ENCODE data around the gene SYCP2L. TPM values are rescaled to one million over a fixed set of nuclear protein-coding genes. Genes with fewer than 3 reads are reported as not detected.

The SYCP2L gene
- total and polyA plus RNA-seq, 9 of the 15 experiments (the other 6 are each of a cell fraction or from before 2014, with no cell fraction given) = 12.4 to 46.9 (median 22.0) TPM

DNA sequence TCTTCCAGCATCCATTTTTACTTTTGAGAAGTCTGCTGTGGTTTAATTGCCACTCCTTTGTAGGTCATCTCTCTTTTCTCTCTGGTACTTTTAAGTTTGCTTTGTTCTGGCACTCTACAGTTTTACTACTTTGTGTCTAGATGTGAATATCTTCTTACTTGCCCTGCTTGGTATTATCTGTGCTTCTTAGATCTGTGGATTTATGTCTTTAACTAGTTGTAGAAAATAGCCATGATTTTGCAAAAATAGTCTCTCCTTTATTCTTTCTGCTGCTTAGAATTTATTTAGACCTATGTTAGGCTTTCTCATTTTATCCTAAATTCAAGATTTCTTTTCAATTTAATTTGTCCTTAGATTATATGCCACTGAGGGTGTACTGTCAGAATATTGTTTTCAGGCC lies 43.3 kb upstream of the SYCP2L start (continued):
- TF ChIP-seq FOSL1 (tag; conservative IDR thresholded peaks at IDR 0.05) (no peak), RBM39 (optimal IDR thresholded peaks at IDR 0.05; ENCODE audit: low read depth, low read length) (no peak), HIVEP1 (CRISPR knock-in tag; IDR thresholded peaks at IDR 0.05) (no peak), HDAC6 (IDR thresholded peaks at IDR 0.05; ENCODE audit: low read depth, low read length) (no peak), MCM7 (IDR thresholded peaks at IDR 0.05) (no peak), NFYB (IDR thresholded peaks at IDR 0.05; ENCODE audit: extremely low read depth, insufficient read length) (no peak)

DNA sequence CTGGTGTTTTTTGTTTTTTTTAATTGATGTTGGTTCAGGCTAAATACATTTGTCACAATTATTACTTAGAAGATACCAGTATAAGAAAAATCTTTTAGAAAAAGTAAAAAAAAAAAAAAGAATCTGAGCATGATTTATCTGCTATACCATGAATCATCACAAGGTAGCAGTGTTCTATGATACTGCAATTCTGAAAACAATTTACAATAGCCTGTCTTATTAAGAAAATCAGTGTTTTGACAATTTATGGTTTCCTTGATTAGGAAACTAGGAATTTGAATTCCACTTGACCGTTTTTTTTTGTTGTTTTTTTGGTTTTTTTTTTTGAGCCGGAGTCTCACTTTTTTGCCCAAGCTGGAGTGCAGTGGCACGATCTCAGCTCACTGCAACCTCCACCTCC lies 39.2 kb upstream of the SYCP2L start:
- Histone ChIP-seq H3K79me2 (ENCODE audit: control insufficient read depth, insufficient read depth, low read length) (no peaks in the 10 kb centered on the region), H4K20me1 (replicated peaks; ENCODE audit: control insufficient read depth, insufficient read depth, low read length) (no peaks in the 10 kb centered on the region), H3K27me3 (ENCODE audit: control insufficient read depth in 2 of 2, insufficient read depth in 2 of 2, low read length in 2 of 2) (no peaks in the 10 kb centered on the region), H3K27ac (ENCODE audit: extremely low read depth, low read depth, low read length) (no peak overlapping the region), H2AFZ (ENCODE audit: low read depth, low read length) (no peak overlapping the region), H3K4me3 (no peak overlapping the region), H3K4me2 (ENCODE audit: insufficient read depth, low read length) (no peak overlapping the region), H3K36me3 (ENCODE audit: control insufficient read depth, insufficient read depth, low read length) (no peaks in the 10 kb centered on the region), H3K9me1 (ENCODE audit: control insufficient read depth, insufficient read depth, low read length) (no peaks in the 10 kb centered on the region), H3K9me3 (replicated peaks; ENCODE audit: control insufficient read depth, insufficient read depth, low read depth, low read length) (peaks cover 7% of the 10 kb centered on the region; the same call in 1 of the 2 replicates), H3K9ac (ENCODE audit: insufficient read depth in 1 of 2, low read depth in 2 of 2, low read length in 2 of 2) (no peak overlapping the region), H3K4me1 (replicated peaks in 1 of 2; ENCODE audit: control insufficient read depth in 2 of 2, insufficient read depth in 2 of 2, low read length in 2 of 2) (peaks cover 7 to 8% of the 10 kb centered on the region in 2 experiments; a peak in 3 of 5 replicates)
- in situ Hi-C loops (cut with MboI) (no loop called here), intact Hi-C loops (cut with micrococcal nuclease) (no loop called here)
- BruUV-seq (replicated peaks) = no TSS peak
- CTCF ChIA-PET (ENCODE audit: low intra/inter-chr PET ratio) = interaction anchor here (0.6 to 1.0 kb wide), 3 partner anchors 33 to 728 kb away, joined by 3 to 4 read pairs (median 4); partner anchors contain the start of gene ELOVL2
- DNase-seq (ENCODE audit: extremely low read depth in 1 of 4, low spot score in 3 of 4) = peak in 1 of 4 experiments; percentile 26
- POLR2A ChIA-PET = no interaction called here
- WGBS (ENCODE audit: insufficient coverage, low coverage, missing lambda C conversion rate) = 49% methylated on average over 3 of the region's 3 CpGs
- peak; percentile 73 for FAIRE-seq
- ATAC-seq = 0 out of 3 replicates have a peak, but pooled peaks have one; percentile 23
- TF ChIP-seq JUN (IDR thresholded peaks at IDR 0.05; ENCODE audit: borderline replicate concordance, low read depth, low read length) = no peak
- no peak for TF ChIP-seq JUN (CRISPR knock-in tag; IDR thresholded peaks at IDR 0.05; ENCODE audit: borderline replicate concordance)
- TF ChIP-seq ZFP1 (CRISPR knock-in tag; IDR thresholded peaks at IDR 0.05) = no peak
- no peak for TF ChIP-seq RBM34 (IDR thresholded peaks at IDR 0.05; ENCODE audit: borderline replicate concordance, insufficient read depth, low read length)
- TF ChIP-seq FIP1L1 (IDR thresholded peaks at IDR 0.05; ENCODE audit: low read depth, low read length, poor library complexity, severe bottlenecking) = no peak
- peak; percentile 31; the same call in 1 of the 2 replicates for TF ChIP-seq SMC3 (conservative IDR thresholded peaks at IDR 0.05; ENCODE audit: insufficient read depth, low read depth, low read length)
- peak in 1 of 2 experiments; percentile 54; a peak in 2 of 4 replicates for TF ChIP-seq RAD21 (CRISPR knock-in tag; conservative IDR thresholded peaks at IDR 0.05 in 1 of 2, IDR thresholded peaks at IDR 0.05 in 1 of 2)
- no peak for TF ChIP-seq ZNF583 (CRISPR knock-in tag; IDR thresholded peaks at IDR 0.05)
- TF ChIP-seq NFE2 (IDR thresholded peaks at IDR 0.05; ENCODE audit: low read depth) = 0 out of 2 replicates have a peak, but pooled peaks have one; percentile 40
- TF ChIP-seq ZNF785 (CRISPR knock-in tag; IDR thresholded peaks at IDR 0.05) = no peak
- TF ChIP-seq TCF3 (CRISPR knock-in tag; IDR thresholded peaks at IDR 0.05) = no peak
- TF ChIP-seq FUS (optimal IDR thresholded peaks at IDR 0.05; ENCODE audit: low read depth, low read length) = no peak
- TF ChIP-seq MCM5 (IDR thresholded peaks at IDR 0.05; ENCODE audit: low read depth) = no peak
- TF ChIP-seq XRCC3 (IDR thresholded peaks at IDR 0.05) = no peak
- TF ChIP-seq KAT8 (IDR thresholded peaks at IDR 0.05; ENCODE audit: low read depth) = no peak
- TF ChIP-seq, protein P1, sequence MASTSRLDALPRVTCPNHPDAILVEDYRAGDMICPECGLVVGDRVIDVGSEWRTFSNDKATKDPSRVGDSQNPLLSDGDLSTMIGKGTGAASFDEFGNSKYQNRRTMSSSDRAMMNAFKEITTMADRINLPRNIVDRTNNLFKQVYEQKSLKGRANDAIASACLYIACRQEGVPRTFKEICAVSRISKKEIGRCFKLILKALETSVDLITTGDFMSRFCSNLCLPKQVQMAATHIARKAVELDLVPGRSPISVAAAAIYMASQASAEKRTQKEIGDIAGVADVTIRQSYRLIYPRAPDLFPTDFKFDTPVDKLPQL (IDR thresholded peaks at IDR 0.05; ENCODE audit: extremely low read depth, insufficient read length) = no peak
- no peak for TF ChIP-seq PHF8 (IDR thresholded peaks at IDR 0.05; ENCODE audit: borderline replicate concordance, low read length)
- TF ChIP-seq CBFA2T3 (IDR thresholded peaks at IDR 0.05) = no peak
- no peak for TF ChIP-seq C11orf30 (IDR thresholded peaks at IDR 0.05; ENCODE audit: low read depth)
- no peak for TF ChIP-seq SMARCA4 (IDR thresholded peaks at IDR 0.05)
- TF ChIP-seq MCM2 (IDR thresholded peaks at IDR 0.05; ENCODE audit: low read depth) = no peak
